Testis (tissue), 3 donors: ENCODE measurements around the gene NUBP2. TPM values are rescaled to one million over a fixed set of nuclear protein-coding genes. Genes with fewer than 3 reads are reported as not detected.

Source experiments
- DNase-seq: peaks from one replicate; pipeline ENCODE4 v3.0.0-alpha.2; 2019
- H3K27ac ChIP-seq, 2 donors: fragments of 200-600 bp; sonication (generic); one replicate each; pipeline ENCODE4 v1.5.1; 2019
- H3K27me3 ChIP-seq: fragments of 200-600 bp; sonication (generic); one replicate; pipeline ENCODE4 v1.5.1; 2019
- H3K36me3 ChIP-seq: fragments of 200-600 bp; sonication (generic); one replicate; pipeline ENCODE4 v1.5.1; 2017; ENCODE audit warnings: low read depth; ENCODE audit errors: missing control alignments
- H3K4me1 ChIP-seq: fragments of 200-600 bp; sonication (generic); one replicate; pipeline ENCODE4 v1.5.1; 2019
- H3K4me3 ChIP-seq, 2 donors: fragments of 200-600 bp; sonication (generic); one replicate each; pipeline ENCODE4 v1.5.1; 2017 to 2019
- H3K9me3 ChIP-seq: fragments of 200-600 bp; sonication (generic); one replicate; pipeline ENCODE4 v1.5.1; 2017
- POLR2A ChIP-seq: fragments of 450-650 bp; IDR thresholded peaks from one replicate; pipeline ENCODE4 v1.6.1; 2017; ENCODE audit warnings: antibody characterized with exemption, mild to moderate bottlenecking, moderate library complexity
- WGBS, 2 donors: methylation state at CpG; one replicate each; pipeline ENCODE4 v1.1.5; 2018; 5-methylcytosine and 5-hydroxymethylcytosine counted together
- intact Hi-C: fragments of 100-400 bp; cut with DNase I; formaldehyde crosslinking; loops from one replicate; pipeline ENCODE4 v1.15.1; 2023; ENCODE audit warnings: low total_unique reads
- polyA plus RNA-seq: library from polyadenylated mRNA; stranded (reverse); fragments of 350-450 nt; fragmentation: Illumina TruSeq; extraction: RNeasy Lipid Tissue Mini Kit (QIAGEN cat#74804); gene quantifications from one replicate; pipeline ENCODE4 v1.2.3, GENCODE V29; 2014; ENCODE audit warnings: low read depth, low replicate concordance; ENCODE audit not compliant: insufficient read depth
- total RNA-seq, 2 donors: library from RNA; depleted of rRNA; stranded (reverse); fragments of >200 nt; gene quantifications; one replicate each; pipeline ENCODE4 v1.2.3, GENCODE V29; 2016
- TF ChIP-seq, protein P1 (sequence below), 3 experiments: fragments of 450-650 bp in 2 of 3; fragments of 200-600 bp in 1 of 3; sonication (generic) in 1 of 3; IDR thresholded peaks; one replicate each; pipeline ENCODE4 v1.5.1; 2016 to 2019; ENCODE audit warnings: antibody characterized with exemption in 3 of 3, mild to moderate bottlenecking in 2 of 3, moderate library complexity in 1 of 3

Gene NUBP2
- total and polyA plus RNA-seq, 3 donors from 2014 or later, result 49.8 to 90.8 (median 81.5) TPM

DNA sequence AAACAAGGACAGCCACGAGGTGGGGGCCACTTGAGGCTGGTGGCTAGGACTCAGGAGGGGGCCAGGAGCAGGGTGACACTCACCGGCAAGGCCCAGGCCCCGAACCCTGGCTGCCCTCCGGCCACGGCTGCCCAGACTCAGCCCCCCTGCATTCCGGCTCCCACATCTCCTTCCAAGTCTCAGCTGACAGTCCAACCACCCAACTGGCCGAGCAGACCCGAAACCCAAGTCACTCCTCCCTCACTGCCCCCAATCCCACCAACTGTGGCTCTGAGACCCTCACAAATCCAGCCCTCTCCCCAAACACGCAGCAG, 34.5 kb downstream of the NUBP2 start:
- Histone ChIP-seq H3K27ac (no peak overlapping the region), H3K27me3 (no peaks in the 10 kb centered on the region), H3K4me1 (no peaks in the 10 kb centered on the region), H3K4me3 (no peak overlapping the region), H3K9me3 (no peaks in the 10 kb centered on the region), H3K36me3 (no peaks in the 10 kb centered on the region)
- intact Hi-C loops, result no loop called here
- DNase-seq, result no peak
- whole genome bisulfite sequencing, 2 donors, result 90 to 100% methylated on average over 1 to 9 of the region's 9 CpGs
- TF ChIP-seq POLR2A, result no peak
- TF ChIP-seq, protein P1, sequence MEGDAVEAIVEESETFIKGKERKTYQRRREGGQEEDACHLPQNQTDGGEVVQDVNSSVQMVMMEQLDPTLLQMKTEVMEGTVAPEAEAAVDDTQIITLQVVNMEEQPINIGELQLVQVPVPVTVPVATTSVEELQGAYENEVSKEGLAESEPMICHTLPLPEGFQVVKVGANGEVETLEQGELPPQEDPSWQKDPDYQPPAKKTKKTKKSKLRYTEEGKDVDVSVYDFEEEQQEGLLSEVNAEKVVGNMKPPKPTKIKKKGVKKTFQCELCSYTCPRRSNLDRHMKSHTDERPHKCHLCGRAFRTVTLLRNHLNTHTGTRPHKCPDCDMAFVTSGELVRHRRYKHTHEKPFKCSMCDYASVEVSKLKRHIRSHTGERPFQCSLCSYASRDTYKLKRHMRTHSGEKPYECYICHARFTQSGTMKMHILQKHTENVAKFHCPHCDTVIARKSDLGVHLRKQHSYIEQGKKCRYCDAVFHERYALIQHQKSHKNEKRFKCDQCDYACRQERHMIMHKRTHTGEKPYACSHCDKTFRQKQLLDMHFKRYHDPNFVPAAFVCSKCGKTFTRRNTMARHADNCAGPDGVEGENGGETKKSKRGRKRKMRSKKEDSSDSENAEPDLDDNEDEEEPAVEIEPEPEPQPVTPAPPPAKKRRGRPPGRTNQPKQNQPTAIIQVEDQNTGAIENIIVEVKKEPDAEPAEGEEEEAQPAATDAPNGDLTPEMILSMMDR (IDR thresholded peaks at IDR 0.05), result no peak

DNA sequence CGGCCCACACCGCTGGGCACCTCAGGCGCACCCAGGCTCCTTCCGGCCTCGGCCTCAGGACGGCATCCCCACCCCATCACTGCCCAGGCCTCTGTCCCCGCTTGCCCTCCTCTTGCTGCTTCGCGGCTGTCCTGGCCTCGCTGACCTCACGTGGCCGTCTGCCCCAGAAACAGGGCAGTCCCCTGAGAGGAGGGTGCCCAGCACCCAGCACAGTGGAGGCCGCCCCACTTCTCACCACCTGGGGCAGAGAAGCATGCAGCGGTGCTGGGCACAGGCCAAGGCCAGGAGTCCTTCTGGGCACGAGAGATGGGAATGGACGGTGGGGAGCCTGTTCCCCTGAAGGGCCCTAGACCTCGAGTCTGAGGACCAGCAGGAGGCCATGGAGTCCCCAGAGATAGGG, 35.0 kb downstream of the NUBP2 start:
- 88 to 98% methylated on average over 6 to 17 of the region's 17 CpGs for WGBS, 2 donors
- TF ChIP-seq, protein P1 (IDR thresholded peaks at IDR 0.05), result no peak
- no peak for TF ChIP-seq POLR2A

DNA sequence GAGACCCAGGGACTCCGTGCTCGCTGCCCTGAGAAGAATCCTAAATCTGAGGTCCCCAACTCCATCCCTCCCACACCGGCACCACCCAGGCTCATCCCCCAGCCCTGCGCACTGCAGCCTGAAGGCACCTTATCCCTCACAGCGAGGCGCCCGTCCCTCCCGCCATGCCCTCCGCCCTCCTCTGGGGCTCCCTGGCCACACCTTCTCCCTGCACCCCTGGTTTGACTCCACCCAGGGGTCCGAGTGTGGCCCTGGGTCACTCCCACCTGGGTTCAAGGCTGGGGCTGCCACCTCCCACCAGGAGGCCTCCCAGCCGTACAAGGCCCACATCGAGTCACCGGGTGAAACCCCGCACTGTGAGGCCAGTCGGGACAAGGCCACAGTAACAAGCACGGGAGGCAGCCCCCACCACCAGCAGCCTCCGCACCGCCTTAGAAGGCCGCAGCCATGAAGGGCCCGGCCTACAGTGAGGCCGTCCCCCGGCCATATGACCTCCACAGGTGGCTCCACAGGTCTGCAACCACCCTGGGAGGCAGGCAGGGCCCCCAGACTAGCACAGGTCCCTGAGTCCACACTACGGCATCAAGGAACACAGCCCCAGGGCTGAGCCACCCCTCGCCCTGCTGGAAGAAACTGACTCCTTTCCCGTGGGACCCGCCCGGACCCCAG, 35.6 kb downstream of the NUBP2 start:
- no peaks in the 10 kb centered on the region for H3K36me3 ChIP-seq
- no peaks in the 10 kb centered on the region for H3K9me3 ChIP-seq
- H3K27ac ChIP-seq, result no peak overlapping the region
- H3K4me1 ChIP-seq, result no peaks in the 10 kb centered on the region
- TF ChIP-seq POLR2A, result no peak
- TF ChIP-seq, protein P1 (IDR thresholded peaks at IDR 0.05), result no peak
- H3K27me3 ChIP-seq, result no peaks in the 10 kb centered on the region
- intact Hi-C loops, result no loop called here
- WGBS, 2 donors, result 86 to 89% methylated on average over 20 to 22 of the region's 27 CpGs
- H3K4me3 ChIP-seq, result no peak overlapping the region
- DNase-seq, result no peak

More for the DNA sequence above, 35.0 kb downstream of the NUBP2 start:
- H3K9me3 ChIP-seq, result no peaks in the 10 kb centered on the region
- no peak overlapping the region for H3K27ac ChIP-seq
- H3K4me3 ChIP-seq, result no peak overlapping the region
- DNase-seq, result no peak
- H3K4me1 ChIP-seq, result no peaks in the 10 kb centered on the region
- H3K36me3 ChIP-seq, result no peaks in the 10 kb centered on the region
- intact Hi-C loops, result no loop called here
- no peaks in the 10 kb centered on the region for H3K27me3 ChIP-seq

DNA sequence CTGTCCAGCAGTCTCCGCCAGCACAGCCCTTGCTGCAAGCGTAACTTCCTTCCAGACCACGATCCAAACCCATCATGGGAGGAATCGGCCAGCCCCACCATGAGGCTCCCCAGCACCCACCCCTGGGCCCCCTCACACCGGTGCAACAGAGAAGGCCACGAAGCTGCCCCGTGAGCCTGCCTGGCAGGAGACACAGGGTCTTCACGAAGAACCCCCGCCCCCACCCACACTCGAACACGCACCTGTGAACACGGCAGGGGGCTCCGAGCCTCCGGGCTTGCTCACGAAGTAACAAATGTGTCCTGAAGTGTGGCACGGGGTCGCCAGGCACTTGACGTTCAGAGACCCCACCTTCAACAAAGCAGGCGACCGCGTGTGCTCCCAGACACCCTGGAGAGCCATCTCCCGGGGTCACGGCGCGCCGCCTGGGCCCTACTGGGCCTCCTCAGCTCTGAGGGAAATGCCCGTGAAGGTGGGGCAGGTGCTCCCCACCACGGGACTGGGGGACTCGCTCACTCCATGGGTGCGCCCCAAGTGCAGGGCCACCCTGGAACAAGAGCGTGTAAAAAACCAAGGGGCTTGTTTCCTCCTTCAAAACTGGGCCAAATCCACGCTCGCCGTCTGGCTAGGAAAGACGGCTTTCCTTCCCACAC, 36.2 kb downstream of the NUBP2 start:
- no peak overlapping the region for H3K4me3 ChIP-seq
- TF ChIP-seq POLR2A, result no peak
- TF ChIP-seq, protein P1 (IDR thresholded peaks at IDR 0.05), result no peak
- H3K9me3 ChIP-seq, result no peaks in the 10 kb centered on the region
- intact Hi-C loops, result no loop called here
- 93 to 94% methylated on average over 14 to 34 of the region's 35 CpGs for WGBS, 2 donors
- no peaks in the 10 kb centered on the region for H3K27me3 ChIP-seq
- DNase-seq, result no peak
- H3K36me3 ChIP-seq, result no peaks in the 10 kb centered on the region
- no peak overlapping the region for H3K27ac ChIP-seq
- peaks cover 2% of the 10 kb centered on the region for H3K4me1 ChIP-seq

DNA sequence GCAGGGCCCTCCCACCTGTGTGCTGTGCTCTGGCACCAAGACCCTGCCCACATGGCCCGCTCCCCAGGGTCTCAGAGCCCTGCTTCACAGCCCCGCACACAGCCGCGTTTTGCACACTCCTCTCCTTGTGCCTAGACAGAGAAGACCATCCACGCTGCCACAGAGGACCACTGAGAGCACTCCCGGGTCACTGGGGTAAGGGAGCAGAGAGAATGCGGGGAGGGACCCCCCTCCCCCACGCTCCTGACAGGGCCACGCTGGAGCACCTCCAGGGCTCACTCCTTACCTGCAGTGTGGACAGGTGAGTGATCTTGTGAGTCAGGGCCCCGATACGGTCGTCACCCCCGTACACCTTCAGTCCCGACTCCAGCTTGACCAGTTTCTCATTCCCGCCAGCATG, 36.9 kb downstream of the NUBP2 start:
- intact Hi-C loops, result no loop called here

More for the DNA sequence above, 36.9 kb downstream of the NUBP2 start:
- Histone ChIP-seq H3K27ac (no peak overlapping the region), H3K9me3 (no peaks in the 10 kb centered on the region), H3K4me1 (peaks cover 9% of the 10 kb centered on the region), H3K4me3 (no peak overlapping the region), H3K27me3 (no peaks in the 10 kb centered on the region), H3K36me3 (no peaks in the 10 kb centered on the region)
- 94 to 98% methylated on average over 13 to 15 of the region's 15 CpGs for WGBS, 2 donors
- DNase-seq, result no peak
- no peak for TF ChIP-seq POLR2A
- TF ChIP-seq, protein P1 (IDR thresholded peaks at IDR 0.05), result no peak
